Iris pigment epithelial cell (primary cell): ENCODE measurements around the gene ZNF474.
A peak's percentile ranks its signal among the peaks of the same experiment; 100 is the strongest.

ENCODE experiments used
- DNase-seq: peaks from one replicate; pipeline ENCODE4 v3.0.0-alpha.2; 2011; ENCODE audit warnings: low read depth

ZNF474 gene

DNA sequence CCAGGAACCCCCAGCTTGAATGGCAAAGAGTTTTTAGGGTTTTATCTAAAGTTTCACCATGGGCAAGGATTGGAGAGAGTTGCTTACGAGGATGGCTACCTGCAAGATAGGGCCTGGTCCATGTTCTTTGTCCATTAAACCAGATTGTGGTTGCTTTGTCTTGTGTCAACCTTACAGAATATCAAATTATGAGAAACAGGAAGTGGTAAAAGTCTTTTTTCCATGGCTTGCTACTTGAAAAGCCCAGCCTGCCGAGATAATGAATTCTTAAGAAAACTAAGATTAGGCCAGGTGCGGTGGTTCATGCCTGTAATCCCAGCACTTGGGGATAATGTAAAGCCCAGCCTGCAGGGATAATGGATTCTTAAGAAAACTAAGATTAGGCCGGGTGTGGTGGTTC is 24.4 kb downstream of the ZNF474 start:
- DNase-seq = no peak

DNA sequence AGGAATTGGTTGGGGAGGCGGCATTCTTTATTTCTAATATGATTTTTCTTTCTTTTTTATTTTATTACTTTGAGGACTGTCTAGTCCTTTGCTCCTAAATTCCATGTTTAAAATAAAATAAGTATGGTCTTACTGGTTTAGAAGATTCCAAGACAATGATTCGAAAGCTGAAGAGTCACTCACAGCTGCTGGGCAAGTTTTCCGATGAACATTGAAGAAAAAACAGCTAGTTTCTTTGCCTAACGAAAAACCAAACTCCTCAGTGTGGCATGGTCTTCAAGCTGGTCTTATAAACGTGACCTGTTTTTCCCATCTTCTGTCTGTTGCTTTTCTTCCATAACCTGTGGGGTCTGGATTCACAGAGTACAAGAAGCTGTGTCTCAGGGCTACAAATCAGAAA is 25.1 kb downstream of the ZNF474 start:
- no peak for DNase-seq

DNA sequence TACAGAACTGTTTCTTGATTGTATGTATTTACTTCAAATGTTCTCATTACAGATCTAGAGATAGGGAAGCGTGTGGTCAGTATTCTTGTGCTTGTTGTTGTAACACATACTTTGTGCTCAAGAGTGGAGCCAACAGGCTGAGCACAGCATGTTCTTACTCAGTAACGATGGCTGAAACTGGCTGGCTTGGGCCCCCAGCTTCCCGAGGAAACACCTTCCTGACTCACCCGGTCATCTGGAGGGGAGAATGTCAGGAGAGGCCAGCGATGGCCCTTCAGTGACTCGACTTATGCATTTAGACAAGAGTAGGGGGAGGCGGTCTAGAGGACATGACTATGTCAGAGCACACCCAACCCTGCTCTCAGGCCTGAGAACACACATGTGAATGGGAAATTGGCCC is 25.6 kb downstream of the ZNF474 start:
- DNase-seq = peak; percentile 99

DNA sequence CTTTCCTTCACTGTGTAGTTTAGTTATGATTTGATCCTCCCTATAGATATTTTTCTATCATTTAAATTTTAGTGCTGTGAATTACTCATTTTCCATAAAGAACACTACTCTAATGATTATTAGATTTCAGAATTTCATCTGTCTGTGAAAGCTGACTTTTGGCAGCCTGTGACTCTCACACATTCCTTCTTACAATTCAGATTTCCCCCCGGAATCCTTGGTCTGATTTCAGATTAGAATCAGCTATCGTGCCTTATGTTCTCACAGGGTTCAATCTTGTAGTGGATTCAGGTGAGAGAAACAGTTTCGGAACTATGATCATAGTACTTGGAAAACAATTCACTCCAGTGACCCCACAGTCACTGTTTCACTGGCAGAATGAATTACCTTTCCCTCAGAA is 26.2 kb downstream of the ZNF474 start:
- DNase-seq = no peak

DNA sequence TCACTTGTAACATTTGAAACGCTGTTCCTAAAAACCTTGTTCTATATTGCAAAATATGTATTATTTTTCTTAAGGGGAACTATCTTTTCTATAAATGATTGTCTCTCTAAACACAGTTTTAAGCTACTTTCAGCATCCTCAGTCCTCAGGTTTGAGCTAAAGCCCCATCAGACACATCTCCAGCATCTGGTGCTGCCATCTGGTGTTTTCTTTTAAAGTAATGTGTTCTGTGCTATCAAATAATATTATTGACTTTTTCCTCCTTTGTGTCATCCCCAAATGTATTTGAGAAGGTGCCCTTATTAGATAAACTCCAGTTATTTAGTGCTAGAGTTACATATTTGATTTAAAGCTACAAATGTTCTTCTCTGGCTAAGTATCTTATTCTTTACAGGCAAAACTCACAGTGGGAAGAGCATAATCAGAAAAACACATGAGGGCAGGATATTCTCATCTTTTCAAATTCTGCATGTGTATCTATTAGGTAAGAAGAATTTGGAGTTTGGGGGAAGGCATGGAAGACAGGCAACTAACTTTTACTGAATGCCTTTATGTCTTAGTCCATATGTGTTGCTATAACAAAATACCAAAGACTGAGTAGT is 27.5 kb downstream of the ZNF474 start:
- DNase-seq = peak; percentile 80

DNA sequence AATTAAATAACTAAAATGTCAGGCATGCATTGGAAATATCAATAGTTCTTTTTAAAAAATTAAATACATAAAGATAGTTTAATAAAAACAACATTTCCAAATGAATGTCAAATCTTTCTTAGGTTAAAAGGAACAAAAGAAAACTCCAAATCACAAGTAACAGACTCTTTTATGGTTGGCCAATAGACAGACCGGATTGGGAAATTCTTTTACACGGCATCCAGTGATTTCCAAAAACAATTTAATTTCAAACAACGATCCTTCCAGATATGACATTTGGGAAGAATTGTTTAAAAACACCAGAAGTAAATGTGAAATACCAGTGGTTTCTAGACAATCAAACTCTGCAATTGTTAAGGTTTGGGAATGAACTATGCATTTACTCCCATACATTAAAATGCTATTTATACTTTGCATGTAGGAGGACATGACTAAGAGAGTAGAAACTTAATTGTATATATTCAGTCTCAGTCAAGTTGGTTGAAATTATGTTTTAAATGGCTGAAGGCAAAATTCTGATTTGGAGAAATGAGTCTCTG is 32.8 kb downstream of the ZNF474 start:
- no peak for DNase-seq

DNA sequence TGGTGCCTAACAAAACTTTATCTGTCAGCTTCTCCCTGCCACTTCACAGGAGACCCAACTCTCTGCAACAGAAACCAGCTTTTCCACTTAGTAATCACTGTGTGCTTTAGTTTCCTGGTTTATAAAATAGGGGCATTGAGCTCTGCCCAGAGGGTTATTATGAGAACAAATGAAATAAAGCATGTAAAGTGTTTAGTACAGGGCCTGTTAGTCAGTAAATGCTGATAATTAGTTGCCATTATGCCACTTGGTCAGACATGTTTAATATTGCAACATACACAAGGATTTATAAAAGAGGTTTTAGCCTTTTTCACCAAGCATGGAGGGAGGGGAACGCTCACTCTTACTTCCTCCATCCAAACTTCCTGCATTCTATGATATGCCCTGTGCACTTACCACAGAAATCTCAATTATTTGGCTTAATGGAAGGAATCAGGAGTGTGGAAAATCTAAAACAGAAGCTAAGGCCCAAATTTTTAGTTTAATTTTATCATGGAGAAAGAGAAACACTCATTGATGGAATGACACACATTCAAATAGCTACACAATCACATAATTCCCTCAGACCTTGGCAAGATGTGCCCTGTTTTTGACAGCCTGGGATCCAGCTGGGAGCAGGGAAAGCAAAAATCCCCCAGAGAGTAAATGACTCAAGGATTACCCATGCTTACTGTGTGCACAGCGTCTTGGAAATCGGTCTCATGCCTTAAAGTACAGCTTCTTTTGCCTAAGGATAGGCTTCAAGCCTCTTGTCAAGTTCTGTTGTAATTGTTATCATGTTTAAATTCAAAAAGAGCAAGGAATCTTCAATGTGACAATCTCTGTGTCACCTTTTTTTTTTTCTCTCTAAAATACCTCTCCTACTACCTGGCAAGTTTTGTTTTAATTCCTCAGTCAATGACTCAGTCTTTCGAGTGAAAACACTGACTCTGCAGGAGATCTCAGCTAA is 34.0 kb downstream of the ZNF474 start:
- peak; percentile 92 for DNase-seq

DNA sequence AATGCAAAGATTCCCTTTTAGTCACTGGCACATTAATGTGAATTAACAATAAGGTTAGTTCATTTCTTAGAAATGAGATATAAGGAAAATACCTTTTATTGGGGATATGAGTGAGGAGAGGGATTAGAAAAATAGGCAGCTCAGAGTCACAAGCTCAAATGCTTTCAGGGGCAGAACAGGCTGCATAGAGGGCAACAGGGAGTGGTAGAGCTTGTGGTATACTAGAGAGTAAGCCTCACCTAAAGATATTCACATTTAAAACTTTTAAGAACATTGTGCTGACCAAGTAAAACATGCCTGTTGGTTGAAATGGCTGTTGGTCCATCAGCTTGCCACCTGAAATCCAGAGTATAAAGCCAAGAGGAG is 34.7 kb downstream of the ZNF474 start:
- DNase-seq = no peak

DNA sequence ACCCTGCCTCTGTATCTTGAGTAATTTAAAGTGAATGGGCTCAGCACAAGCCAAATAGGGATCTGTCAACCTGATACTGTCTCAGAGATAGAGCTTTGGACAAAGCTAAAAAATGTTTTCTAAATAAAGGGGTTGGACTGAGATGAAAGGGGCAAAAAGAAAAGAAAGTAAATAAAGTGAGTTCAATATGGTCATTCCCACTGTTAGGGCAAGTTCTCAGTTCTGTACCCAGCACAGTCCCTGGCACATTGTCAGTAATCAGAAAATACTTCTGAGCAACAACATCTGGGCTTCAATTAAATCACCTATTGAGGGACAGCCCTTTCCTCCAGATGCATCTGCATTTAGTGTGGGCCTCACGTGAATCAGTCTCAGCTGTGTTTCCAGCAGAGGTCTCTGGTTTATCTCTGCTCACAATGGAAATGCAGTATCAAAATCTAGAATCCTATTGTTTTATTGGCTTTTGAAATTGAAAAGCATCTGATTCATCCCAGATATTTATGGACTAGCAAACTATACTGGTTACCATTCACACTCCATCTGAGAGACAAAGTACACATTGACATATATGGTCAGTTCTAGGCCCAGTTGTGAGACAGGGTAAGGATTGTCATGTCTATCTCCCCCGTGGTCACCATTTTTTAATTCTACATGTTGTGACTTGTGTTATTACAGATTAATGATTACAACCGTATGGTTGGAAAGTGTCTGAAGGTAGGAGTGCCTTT is 35.6 kb downstream of the ZNF474 start:
- no peak for DNase-seq

DNA sequence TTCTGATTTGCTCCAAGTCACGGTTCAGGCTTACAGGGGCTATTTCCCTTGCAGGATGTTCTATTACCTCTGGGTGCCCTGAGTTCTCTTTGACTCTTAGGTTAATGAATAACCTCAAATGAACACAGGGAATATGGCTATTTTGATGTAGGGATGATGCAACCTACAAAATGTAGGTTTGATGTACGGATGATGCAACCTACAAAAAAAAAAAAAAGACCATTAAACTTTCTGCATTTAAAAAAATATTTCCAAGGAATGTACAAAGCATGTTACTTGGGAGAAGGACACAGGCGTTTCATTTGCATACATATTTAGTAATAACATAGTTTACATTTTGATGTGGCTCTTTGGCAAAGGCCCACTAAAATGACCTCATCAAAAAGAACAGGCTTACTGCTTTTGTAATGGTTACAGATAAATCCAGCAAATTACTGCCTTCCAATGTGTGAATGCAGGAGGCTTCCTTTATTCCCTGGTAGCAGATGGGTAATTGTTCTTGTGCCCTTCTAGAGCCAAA is 36.3 kb downstream of the ZNF474 start:
- peak; percentile 93 for DNase-seq

DNA sequence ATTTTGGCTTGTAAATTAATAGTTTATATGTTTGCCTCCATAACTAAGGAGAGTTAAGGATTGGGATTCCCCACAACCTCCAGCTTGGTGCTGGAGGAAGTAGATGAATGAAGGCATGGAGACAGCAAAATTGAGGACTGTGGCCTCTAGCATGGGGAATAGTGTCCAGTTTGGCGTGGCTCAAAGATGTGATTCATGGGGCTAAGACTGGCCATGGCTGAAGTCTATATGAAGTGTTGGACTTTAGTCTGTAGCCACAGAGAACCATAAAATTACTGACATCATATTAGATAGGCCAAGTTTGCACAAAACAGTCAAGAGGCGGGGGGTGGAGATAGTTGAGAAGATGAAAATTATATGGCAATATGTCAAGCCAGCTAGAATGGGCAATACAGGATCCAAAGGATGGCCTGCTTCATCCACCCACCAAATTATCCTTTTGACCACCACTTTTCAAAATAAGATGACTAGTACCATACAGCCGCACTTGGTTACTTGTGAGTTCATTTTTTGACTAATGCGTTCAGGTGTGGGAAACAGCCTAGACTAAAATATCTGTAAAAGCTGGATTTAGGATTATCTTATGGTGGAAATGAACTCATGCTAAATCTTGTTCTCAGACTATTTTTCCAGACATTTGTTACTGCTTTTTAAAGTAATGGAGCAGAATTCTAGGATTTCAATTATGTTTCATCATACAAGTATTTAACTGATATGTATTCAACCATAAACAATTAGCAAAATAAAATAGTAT is 40.2 kb downstream of the ZNF474 start:
- no peak for DNase-seq

DNA sequence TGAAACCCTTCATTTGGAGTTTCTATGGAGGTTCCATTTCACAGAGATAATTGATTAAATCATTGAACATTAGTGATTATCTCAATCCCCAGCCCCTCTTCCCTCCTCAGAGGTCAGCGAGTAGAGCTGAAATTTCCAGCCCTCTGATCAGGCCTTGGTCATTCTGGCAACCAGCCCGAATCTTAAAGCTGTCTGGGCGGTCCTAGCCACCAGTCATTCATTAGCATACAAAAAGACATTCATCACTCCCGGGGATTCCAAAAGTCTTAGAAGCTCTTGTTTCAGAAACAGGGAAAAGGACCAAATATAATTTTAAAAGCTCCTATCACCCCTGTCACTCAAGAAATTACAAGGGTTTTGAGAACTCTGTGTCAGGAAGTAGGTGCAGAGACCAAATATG is 41.3 kb downstream of the ZNF474 start:
- peak; percentile 79 for DNase-seq

DNA sequence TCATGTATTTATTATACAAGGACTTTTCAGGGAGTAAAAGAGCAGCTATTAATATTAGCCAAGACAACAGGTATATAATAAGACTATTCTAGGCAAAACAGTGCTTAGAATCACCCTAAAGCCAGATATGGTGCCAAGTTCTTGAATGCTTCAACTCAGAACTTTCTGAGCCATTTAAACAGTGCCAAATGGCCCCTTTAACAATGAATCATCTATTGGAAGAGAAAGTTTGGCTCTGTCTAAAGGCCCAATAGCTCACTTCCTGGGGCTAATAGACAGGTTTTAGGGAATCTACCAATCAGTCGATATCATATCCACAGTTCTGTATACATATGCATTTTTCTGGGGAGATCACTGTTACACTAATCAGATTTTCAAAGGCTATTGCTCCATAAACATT is 42.9 kb downstream of the ZNF474 start:
- no peak for DNase-seq

DNA sequence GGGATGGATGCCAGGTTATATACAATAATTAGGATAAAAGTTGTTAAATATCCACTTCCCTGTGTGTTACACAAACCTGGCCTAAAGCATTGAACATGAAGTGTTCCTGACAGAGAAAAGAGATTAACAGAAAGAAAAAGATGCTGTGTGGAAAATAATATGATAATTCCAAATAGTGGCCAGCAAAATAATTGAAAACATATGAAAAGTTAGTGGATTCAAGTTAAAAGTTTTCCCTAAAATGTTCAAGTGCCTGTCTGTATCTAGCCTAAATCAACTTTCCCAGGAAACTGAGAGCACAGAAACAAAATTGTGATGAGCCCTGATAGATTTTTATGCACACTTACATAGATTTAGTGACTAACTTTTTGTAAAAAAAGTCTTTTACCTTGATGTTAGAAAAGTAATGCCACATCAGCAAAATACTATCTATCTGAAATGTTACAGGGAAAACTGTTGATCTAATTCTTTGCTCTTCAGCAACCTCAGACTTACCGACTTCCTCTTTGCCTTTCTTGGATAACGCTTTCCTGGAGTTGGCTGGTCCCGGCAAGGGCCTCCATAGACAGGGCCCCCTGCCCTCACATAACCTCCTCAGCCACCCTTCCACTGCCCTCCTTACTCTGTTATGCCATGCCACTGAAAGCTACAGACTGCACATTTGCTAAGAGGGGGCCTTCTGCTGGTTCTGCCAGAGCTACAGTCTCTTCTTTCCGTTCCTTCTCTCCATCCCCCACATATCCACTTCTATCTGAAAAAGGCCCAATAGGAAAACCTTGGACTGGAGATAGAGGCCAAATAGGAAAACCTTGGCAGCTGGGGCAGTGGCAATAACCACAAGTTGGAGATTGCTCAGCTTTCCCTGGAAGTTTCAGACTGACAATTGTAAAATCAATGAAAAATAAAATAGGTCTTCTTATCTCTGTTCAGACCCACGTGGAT is 44.4 kb downstream of the ZNF474 start:
- DNase-seq = no peak

DNA sequence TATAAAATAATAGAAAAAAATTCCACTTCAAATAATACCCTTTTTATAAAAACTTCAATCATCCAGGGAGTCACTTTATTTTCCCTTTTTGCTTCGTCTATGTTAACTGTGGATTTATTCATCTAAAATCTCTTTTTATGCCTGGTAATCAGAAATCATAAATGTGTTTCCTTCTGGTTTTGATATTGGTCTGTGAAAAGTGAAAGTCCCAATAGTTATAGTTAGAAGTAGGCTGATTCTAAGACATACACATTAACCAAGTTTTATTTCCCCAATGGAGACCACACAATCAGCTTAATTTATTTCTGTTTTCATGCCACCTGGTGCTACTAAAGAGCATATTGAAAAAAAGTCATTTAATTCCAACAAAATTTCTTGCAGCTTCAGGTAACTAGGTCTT is 45.7 kb downstream of the ZNF474 start:
- no peak for DNase-seq

DNA sequence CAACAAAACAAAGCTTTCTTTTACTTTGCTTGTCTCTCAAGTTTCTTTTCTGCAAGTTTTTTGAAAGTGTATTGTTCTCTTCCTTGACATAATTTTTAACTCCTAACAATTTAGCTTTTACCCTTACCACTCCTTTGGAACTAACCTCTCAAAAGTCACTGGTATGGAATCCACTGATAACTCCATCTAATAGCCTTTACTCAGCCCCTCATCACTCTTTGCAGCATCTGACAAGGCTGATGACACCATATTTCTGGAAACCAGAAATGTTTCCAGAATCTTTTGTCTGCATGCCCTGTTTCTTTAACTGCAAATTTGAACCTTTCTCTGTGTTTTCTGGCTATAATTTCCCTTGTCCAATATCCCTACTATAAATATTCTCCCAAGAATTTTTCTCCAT is 46.5 kb downstream of the ZNF474 start:
- DNase-seq = no peak

DNA sequence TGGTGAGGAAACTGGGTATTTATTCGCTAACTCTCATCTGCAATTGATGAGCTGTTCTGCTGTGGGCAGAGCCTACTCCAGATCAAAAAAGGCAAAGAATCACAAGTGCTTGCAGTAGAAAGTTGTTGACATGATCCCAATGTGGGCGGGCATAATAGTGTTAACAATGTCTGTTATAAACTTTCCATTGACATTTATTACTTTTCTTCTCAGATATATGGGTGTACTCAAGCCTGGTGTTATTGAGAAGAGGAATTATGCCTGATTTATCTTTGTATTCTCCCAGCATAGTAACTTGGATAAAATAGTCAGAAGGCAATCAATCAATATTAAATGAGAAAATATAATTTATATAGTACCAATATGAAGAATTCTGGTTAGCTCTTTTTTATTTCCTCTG is 47.8 kb downstream of the ZNF474 start:
- no peak for DNase-seq

DNA sequence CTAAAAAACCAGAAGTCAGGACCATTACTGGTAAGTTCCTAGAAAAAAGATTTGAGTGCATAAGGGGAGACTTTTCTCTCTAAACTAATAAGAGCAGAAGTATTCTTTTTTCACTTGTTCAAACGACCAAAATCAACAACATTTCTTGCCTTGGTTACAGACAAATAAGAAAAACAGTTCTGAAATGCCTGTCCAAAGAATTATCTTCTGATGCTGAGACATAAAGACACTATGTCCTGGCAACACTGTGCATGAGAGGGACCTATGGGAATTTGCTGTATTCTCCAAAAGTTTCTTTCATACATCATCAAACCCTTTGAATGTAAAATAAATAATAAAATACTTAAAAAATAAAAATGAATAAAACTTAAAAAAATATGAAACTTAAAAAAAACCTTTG is 50.4 kb downstream of the ZNF474 start:
- no peak for DNase-seq

DNA sequence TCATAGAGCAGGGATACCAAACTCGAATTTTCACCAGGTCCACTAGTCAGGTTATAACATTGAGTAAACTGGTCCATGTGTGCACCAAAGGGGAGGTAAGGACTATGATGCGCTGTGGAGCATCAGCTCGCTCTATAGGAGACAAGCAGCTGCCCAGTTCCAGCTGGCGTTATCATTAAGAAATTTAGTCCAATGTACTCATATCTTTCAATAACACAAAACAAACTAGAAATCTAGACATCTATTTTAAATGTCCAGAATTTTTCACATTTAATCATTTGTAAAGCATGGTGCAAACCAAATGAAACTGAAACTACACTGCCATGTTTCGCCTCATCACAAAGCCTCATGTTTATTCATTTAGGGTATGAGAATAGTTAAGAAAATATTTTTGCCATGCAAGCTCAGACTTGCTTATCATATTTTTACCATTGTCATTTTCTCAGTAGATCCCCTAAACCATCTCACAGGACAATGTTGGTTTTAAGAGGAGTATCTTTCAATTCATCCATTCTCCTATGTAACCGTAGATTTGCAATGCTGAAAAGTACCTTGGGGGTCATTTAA is 50.9 kb downstream of the ZNF474 start:
- DNase-seq = peak; percentile 24

DNA sequence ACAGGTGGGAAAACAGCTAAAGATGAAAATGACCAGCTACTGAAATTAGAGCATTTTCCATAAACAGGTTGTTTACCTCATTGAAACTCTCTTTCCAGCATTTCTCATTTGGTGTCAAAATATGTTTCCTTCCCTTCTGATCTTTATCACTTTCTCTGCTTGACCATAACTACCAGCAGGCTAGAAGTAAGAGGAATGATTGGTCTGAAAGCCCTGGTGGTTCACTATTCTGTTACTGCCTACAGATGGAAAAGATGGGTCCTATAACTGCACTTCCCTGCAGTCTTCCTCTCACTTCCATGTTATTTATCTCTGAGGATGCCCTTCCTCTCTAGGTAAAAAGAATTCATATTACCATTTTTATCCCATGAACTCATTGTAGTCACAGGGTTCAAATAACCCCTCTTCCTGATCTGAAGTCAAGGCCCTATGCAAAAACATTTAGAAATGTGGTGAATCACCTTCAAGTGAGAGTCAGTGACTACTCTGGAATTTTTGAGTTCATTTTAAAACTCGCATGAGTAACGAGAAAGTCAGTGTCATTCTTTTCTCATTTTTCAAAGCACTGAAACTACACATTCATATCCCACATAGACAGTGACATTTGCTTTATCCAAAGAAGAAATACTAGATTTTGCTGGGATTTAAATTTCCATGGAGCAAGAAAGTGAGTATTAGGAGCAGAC is 51.7 kb downstream of the ZNF474 start:
- peak; percentile 94 for DNase-seq
